HepG2 (cell line): ENCODE data around the gene TANC1. TPM values are rescaled to one million over a fixed set of nuclear protein-coding genes. Genes with fewer than 3 reads are reported as not detected.

Experiments
- FOXA3 ChIP-seq: IDR thresholded peaks from 2 replicates; pipeline ENCODE4 v1.6.1; 2016; ENCODE audit warnings: missing genetic modification reagents, missing compliant biosample characterization
- LRRFIP1 ChIP-seq: sonication (generic); formaldehyde crosslinking; conservative IDR thresholded peaks from 2 replicates; pipeline ENCODE4 v1.4.0; 2020; ENCODE audit warnings: missing genetic modification reagents
- RXRB ChIP-seq: IDR thresholded peaks from 2 replicates; pipeline ENCODE4 v1.6.1; 2016; ENCODE audit warnings: borderline replicate concordance, missing genetic modification reagents, missing compliant biosample characterization
- SKIL ChIP-seq: sonication (generic); formaldehyde crosslinking; IDR thresholded peaks from 2 replicates; pipeline ENCODE4 v1.8.0; 2022; ENCODE audit warnings: missing genetic modification reagents, mild to moderate bottlenecking, moderate library complexity, borderline replicate concordance
- SNAPC4 ChIP-seq: sonication (generic); formaldehyde crosslinking; IDR thresholded peaks from 2 replicates; pipeline ENCODE4 v1.4.0; 2020; ENCODE audit warnings: mild to moderate bottlenecking, missing genetic modification reagents
- TCF7 ChIP-seq: sonication (generic); IDR thresholded peaks from 2 replicates; pipeline ENCODE4 v1.6.1; 2016; ENCODE audit warnings: antibody characterized with exemption, low read depth
- TEAD3 ChIP-seq: optimal IDR thresholded peaks from 2 replicates; pipeline ENCODE3; 2016; ENCODE audit warnings: borderline replicate concordance
- THAP7 ChIP-seq: sonication (generic); formaldehyde crosslinking; IDR thresholded peaks from 2 replicates; pipeline ENCODE4 v1.8.1; 2023; ENCODE audit warnings: mild to moderate bottlenecking, missing genetic modification reagents
- ZNF280B ChIP-seq: sonication (generic); formaldehyde crosslinking; IDR thresholded peaks from 2 replicates; pipeline ENCODE4 v1.5.0; 2020; ENCODE audit warnings: missing genetic modification reagents, mild to moderate bottlenecking, borderline replicate concordance
- ZNF775 ChIP-seq: sonication (generic); formaldehyde crosslinking; IDR thresholded peaks from 2 replicates; pipeline ENCODE4 v1.4.0; 2020; ENCODE audit warnings: missing genetic modification reagents, mild to moderate bottlenecking, moderate library complexity, borderline replicate concordance
- ZNF800 ChIP-seq: sonication (generic); formaldehyde crosslinking; IDR thresholded peaks from 2 replicates; pipeline ENCODE4 v1.4.0; 2020; ENCODE audit warnings: missing genetic modification reagents
- polyA plus RNA-seq, 8 experiments: library from polyadenylated mRNA; depleted of rRNA in 3 of 8; stranded (reverse) in 7 of 8; unstranded in 1 of 8; fragments of >200 nt; fragmentation: Illumina TruSeq in 4 of 8; extraction: Trizol in 4 of 8; gene quantifications; 2 replicates each; pipeline versions ENCODE4 v1.2.1 to v1.2.3, GENCODE V29; 2011 to 2016; ENCODE audit warnings: low read depth in 4 of 8, missing spikeins in 1 of 8, mixed read lengths in 1 of 8; ENCODE audit not compliant: insufficient read depth in 1 of 8
- total RNA-seq, 5 experiments: library from RNA; depleted of rRNA; stranded (reverse); fragments of >200 nt; fragmentation: Illumina TruSeq; extraction: Trizol; gene quantifications; 2 replicates each; pipeline ENCODE4 v1.2.3, GENCODE V29; 2016; ENCODE audit warnings: low read depth in 1 of 5

Gene TANC1
- total and polyA plus RNA-seq, 2 of the 13 experiments (the other 11 are each of a cell fraction or from before 2014, with no cell fraction given): 2.3 to 5.6 TPM

- TF ChIP-seq ZNF775 (CRISPR knock-in tag): no peak
- no peak for TF ChIP-seq LRRFIP1
- TF ChIP-seq TEAD3 (CRISPR knock-in tag): peak; percentile 78
- no peak for TF ChIP-seq ZNF280B (CRISPR knock-in tag)
- peak; percentile 58 for TF ChIP-seq TCF7
- no peak for TF ChIP-seq ZNF800 (CRISPR knock-in tag)
- no peak for TF ChIP-seq SNAPC4 (CRISPR knock-in tag)
- TF ChIP-seq RXRB (CRISPR knock-in tag): peak; percentile 33; the same call in 1 of the 2 replicates
- peak; percentile 43 for TF ChIP-seq FOXA3 (CRISPR knock-in tag)
- no peak for TF ChIP-seq THAP7 (CRISPR knock-in tag)
- TF ChIP-seq SKIL (CRISPR knock-in tag): peak; percentile 45; the same call in 1 of the 2 replicates
Measured at GRCh38 chr2:158948964-158949699, 19.3 kb upstream of the TANC1 start (continued).
